T47D (cell line): ENCODE results near the gene TUBA3E.
A peak's percentile ranks its signal among the peaks of the same experiment; 100 is the strongest.
"Not testable (repeated sequence)": the region's sequence is repeated elsewhere in the genome, so short reads cannot be mapped to it uniquely, and the experiment has no call there.

ENCODE experiments used
- DNase-seq, 2 experiments: peaks; one replicate each; pipeline versions ENCODE4 v3.0.0 to v3.0.0-alpha.2; 2011 to 2012; ENCODE audit warnings: low read depth in 1 of 2, low spot score in 1 of 2
- JUND ChIP-seq: IDR thresholded peaks from 2 replicates; pipeline ENCODE4 v1.6.1; 2012; ENCODE audit warnings: low read depth
- in situ Hi-C: cut with HindIII; loops from 2 replicates; pipeline ENCODE4 v1.10.0; 2016; ENCODE audit warnings: low sequenced_read_pairs, low pct_unique_long_range_greater_than_20kb

Gene TUBA3E

DNA sequence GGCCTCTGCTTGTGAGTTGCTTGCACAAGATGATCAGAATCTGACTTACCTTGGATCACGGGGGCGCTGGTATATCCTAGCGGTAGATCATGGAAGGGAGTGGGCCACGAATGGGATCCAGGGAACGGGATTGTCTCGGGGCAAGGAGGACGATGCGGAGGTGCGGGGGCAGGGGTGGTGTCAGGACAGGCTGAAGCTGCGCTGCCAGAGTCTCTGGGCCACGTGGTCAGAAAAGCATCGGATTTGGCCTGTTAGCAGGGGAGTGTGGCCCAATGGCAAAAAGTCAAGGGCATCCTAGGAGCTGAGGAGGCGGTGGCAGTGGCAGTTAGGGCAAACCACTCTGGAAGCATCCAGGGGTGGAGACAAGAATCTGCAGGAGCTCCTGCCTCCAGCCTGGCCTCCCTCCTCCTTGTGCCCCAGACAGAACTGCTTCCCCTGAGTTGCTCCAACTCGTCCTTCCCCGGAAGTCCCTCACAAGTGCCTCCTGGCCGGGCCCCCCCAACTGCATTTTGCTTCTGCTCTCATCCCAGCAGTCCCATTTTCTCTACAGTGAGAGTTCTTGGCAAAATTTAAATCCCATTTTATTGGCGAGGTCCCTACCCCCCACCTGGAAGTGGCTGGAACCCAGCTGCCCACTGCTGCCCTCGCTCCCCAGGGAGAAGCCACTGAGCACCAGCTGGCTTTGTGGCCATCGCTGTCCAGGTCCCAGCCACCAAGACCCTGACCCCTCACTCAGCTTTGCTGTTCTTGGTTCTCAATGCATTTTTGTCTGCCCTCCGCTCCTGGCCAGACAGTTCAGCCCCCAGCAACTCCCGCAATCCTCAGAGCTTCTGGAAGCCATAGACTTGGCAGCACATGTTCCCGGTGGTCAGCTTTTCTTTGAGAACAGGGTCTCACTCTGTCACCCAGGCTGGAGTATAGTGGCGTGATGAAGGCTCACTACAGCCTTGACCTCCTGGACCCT is 47.8 kb downstream of the TUBA3E start:
- no peak for TF ChIP-seq JUND
- in situ Hi-C loops, result no loop called here
- no peak for DNase-seq

DNA sequence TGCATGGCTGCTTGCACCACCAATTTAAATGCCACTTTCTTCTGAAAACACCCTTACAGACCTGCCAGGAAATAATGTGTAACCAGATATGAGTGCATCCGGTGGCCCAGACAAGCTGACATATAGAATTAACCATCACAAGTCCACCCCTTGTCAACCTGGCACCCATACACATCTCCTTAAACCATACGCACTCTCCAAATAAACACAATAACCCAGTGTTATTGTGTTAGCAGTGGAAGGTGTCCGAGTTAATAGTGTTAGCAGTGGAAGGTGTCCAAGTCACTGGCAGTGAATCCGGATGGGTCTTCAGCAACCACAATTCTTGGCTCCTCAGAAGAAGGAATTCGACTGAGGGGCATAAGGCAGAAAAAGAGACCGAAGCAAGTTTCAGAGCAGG is 49.7 kb downstream of the TUBA3E start:
- not testable (repeated sequence) for DNase-seq

DNA sequence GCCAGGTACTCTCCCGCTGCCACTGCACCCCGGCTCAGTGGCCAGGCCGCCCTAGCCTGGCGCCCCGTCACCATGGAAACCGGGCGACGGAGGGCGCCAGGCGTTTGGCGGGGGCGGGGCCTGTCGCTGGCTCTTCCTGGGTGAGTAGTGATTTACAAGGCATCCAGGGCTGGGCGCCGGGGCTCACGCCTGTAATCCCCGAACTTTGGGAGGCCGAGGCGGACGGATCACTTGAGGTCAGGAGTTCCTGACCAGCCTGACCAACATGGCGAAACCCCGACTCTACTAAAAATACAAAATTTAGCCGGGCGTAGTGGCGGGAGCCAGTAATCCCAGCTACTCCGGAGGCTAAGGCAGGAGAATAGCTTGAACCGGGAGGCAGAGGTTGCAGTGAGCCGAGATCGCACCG is 53.2 kb downstream of the TUBA3E start, which contains the start of gene CCDC74B:
Gene CCDC74B, minus strand, starts transcription at position 107 of the 409 bp plus-strand sequence. CDS start 116 bp downstream, outside the sequence.
- in situ Hi-C loops, result not testable (repeated sequence)

More for the DNA sequence above, 49.7 kb downstream of the TUBA3E start:
- in situ Hi-C loops, result not testable (repeated sequence)

DNA sequence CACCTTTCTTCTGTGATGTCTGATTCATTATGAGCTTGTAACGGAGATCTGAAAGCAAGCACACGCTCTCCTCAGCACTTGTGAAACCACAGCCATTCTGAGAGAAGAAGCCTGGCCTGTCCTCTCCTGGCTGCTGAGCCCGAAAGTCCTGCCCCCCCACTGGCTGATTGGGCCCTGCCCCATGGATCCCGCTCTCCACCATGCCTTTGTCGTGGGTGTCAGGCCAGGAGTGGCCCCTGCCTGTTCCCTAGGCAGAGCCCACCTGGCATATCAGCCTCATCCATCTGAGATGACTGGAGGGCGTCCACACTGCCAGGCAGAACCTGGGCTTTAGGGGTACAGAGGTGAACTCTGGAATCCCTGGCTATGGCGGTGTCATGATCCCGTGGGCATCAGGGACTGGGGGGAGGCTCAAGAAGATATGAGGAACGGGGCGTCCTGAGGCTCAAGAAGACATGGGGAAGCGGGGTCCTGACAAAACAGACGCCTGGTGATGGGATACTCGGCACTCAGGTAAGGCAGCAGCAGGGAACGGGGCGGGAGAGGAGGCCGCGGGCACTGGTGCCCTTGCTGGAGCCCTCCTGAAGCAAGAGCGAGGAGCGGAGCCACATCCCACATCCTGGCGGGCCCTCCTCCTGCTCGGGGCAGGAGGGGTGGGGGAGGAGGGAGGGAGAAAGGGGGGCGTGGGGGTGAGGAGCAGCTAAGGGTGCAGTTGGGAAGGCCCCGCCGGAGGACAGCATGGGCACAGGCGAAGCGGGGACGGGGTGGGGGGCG is 54.8 kb downstream of the TUBA3E start:
- DNase-seq, in situ Hi-C loops: not testable (repeated sequence)

More for the DNA sequence above, 53.2 kb downstream of the TUBA3E start, which contains the start of gene CCDC74B:
- peak in 1 of 2 experiments; percentile 42 for DNase-seq

DNA sequence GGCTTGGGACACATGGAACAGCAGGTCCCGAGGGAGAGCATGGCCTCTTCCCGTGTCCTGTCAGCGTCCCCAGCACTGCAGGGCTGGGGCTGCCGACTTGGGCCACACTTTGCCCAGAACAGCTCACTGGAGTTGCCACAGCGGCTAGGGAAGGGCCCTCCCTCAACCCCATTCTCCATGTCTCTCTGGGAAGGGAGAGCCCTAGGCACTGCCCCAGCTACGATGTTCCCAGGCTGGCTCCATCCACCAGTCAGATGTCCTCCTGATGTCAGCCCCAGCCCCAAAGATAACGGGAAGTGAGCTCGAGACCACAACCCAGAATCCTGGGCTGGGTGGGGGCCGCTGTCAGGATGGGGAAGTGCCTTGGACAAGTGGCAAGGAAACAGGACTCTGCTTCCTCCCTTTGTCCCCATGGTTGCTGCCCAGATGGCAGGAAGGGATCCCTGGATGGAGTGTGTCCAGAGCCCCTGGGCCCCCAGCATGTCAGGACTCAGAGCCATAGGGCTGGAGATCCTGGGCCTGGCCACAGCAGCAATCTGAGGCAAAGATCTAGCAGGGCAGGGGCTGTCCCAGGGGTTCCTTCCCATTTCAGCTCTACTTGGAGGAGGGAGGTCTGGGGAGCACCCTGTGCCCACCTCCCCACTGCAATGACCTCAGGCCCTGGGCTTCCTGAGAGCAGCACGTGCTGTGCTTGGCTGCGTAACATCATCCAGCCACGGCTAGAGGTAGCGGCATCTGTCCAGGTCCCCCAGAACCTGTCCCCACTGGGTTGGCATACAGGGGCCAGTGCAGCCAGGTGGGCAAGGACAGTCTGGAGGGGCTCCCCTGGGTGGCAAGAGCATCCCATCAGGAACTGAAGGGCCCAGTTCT is 55.6 kb downstream of the TUBA3E start:
- DNase-seq, in situ Hi-C loops: not testable (repeated sequence)
